ENCODE results near the gene TTC7B.

TTC7B gene

DNA sequence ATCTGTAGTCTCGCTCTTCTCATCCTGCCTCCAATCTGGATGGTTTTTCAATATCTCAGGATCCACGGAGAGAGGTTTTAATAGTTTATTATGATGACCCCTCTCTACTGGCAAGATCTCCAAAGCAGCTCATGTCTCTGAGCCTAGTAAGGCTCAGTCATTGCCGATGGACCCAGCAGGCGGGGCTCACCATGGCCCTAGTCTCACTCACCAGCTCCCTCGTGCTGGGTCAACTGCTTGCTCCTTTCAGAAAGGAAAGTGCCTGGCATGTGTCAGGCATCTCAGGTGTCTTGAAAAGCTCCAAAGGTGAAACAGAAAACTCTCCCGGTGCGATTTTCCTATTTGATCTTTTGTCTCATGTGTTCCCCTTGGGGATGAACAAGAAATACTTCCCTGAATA is 240.4 kb downstream of the TTC7B start:
- TF ChIP-seq GATA3 (IDR thresholded peaks at IDR 0.05; ENCODE audit: low read depth, low read length) (no peak), GATA2 (IDR thresholded peaks at IDR 0.05; ENCODE audit: low read depth, low read length) (no peak)

DNA sequence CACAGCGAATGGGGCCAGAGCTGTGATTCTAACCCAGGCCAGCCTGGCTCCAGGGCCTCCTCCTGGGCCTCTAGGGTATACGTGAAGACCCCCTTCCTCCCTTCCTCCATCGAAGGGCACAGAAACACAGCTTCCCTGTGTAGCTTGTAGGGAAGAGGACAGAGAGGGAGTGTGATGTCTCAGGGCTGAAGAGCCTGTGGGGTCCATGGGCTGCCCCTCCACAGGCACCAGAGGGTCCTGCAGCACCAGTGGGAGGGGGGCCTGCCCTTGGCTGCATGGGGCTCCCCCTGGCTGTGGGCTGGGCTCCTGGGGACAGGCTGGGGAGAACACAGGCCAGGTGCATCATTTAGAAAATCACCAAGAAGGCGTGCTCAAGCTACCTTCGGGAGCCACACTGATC is 240.9 kb downstream of the TTC7B start:
- TF ChIP-seq GATA3 (IDR thresholded peaks at IDR 0.05; ENCODE audit: low read depth, low read length) (no peak), GATA2 (IDR thresholded peaks at IDR 0.05; ENCODE audit: low read depth, low read length) (no peak)

- TF ChIP-seq GATA2 (IDR thresholded peaks at IDR 0.05; ENCODE audit: low read depth, low read length) (no peak), GATA3 (IDR thresholded peaks at IDR 0.05; ENCODE audit: low read depth, low read length) (no peak)
Observed at GRCh38 chr14:90574188-90575131, 241.8 kb downstream of the TTC7B start.

GRCh38 chr14:90573385-90574105 is 242.7 kb downstream of the TTC7B start:
- TF ChIP-seq GATA3 (IDR thresholded peaks at IDR 0.05; ENCODE audit: low read depth, low read length), result no peak
- TF ChIP-seq GATA2 (IDR thresholded peaks at IDR 0.05; ENCODE audit: low read depth, low read length), result no peak

DNA sequence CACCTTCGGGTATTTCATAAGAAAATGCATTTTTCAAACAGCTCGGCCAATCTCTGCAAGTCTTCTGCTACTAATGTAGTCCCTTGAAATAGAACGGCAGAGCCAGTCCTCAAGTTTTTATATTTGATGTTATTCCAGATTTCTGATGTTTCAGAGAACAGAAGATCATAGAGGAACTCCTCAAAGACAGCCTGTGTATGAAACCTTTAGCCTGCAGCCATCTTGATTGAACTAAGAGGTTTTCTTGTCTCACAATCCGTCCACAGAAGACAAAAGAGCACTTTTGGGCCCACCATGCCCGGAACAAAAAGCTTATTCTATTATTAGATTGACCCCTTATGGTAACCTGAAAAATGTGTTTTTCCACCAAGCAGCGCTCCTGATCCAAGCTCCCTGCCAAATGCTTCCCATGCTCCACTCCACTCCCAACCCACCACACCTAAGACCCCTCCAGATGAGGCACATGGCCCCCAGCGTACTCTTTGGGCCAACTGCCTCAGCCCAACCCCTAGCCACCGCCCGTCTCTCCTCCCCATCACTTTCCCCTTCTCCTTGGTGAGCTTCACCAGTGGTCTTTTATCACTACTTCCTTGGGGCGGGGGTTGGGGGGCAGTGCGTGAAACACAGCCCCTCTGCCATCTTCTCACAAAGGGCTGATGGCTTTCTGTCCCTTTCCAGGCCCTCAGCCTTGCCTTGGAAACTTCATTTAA is 243.6 kb downstream of the TTC7B start:
- TF ChIP-seq GATA2 (IDR thresholded peaks at IDR 0.05; ENCODE audit: low read depth, low read length) (no peak), GATA3 (IDR thresholded peaks at IDR 0.05; ENCODE audit: low read depth, low read length) (no peak)

DNA sequence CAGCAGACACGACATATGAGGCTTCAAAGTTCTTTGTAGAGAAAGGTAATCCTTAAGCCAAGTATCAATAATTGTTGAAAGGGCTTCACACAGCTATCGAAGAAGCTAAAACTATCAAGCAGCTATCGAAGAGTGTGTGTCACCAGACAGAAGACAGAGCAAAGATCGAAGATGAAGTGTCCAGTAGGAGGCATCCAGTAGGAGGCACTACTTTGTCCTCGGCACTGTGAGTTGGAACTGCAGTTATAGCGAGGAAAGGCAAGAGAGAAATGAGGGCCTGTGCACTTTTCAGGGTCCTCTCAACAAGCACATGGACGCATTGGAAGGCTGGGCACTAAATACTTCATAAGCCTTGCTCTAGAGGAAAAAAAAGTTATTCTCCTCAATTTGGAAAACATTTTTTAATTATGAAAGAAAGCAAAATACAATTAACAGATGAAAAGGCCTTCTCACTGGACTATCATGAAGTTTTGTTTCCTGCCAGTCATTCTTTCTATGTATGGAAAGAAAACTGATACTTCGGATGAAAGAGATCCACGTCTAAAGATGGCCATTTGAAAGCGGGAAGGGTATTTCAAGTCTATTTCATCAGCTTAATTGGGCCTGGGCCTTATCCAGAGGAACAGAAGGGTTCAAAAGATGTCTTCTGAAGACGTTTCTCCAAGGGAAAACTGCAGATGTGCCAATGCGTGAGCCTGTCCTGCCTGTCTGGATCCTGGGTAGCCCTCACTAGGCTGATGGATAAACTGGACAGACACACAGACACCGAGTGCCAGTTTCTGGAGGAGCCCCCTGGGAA is 244.9 kb downstream of the TTC7B start:
- TF ChIP-seq GATA3 (IDR thresholded peaks at IDR 0.05; ENCODE audit: low read depth, low read length), result no peak
- TF ChIP-seq GATA2 (IDR thresholded peaks at IDR 0.05; ENCODE audit: low read depth, low read length), result no peak

- TF ChIP-seq GATA3 (IDR thresholded peaks at IDR 0.05; ENCODE audit: low read depth, low read length) (no peak), GATA2 (IDR thresholded peaks at IDR 0.05; ENCODE audit: low read depth, low read length) (no peak)
Observed at GRCh38 chr14:90570461-90570860, 245.8 kb downstream of the TTC7B start.

GRCh38 chr14:90569606-90570387 is 246.4 kb downstream of the TTC7B start:
- TF ChIP-seq GATA3 (IDR thresholded peaks at IDR 0.05; ENCODE audit: low read depth, low read length) (no peak), GATA2 (IDR thresholded peaks at IDR 0.05; ENCODE audit: low read depth, low read length) (no peak)

DNA sequence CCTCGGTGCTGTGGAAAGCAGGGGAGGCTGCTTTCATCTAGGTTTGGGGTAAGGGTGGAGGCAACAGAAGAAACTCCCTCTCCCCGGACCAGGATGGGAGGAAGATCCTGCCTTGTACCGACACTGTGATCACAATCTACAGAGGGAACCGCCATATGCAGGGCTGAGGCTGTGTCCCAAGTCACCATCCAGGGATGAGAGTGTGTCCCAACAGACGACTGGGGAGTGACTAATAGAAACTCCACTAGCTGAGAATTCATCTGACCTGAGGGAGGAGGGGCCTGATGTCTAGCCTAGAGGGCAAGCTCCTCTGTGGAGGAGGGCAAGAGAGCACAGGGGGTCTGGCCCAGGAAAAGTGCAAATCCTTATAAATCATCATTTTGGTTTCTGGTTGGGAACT is 247.0 kb downstream of the TTC7B start:
- TF ChIP-seq GATA2 (IDR thresholded peaks at IDR 0.05; ENCODE audit: low read depth, low read length), result no peak
- no peak for TF ChIP-seq GATA3 (IDR thresholded peaks at IDR 0.05; ENCODE audit: low read depth, low read length)

DNA sequence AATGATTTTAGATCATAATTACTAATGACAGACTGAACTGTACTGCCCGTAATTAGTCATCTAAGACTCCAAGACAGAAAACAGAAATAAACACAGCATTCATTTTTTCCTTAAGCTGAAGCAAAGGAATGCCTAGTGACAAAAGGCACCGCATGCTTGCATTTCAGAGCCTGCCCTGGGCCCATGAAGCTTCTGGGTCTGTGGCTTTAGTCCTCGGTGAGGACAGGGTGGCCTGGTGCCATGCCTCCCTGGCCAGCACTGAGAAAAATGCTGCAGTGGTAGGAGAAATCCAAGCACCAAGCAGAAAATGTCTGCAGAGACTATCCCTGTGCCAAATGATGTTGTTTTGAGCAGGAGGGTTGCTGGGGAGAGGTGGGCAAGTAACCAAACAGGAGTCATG is 247.8 kb downstream of the TTC7B start:
- no peak for TF ChIP-seq GATA2 (IDR thresholded peaks at IDR 0.05; ENCODE audit: low read depth, low read length)
- no peak for TF ChIP-seq GATA3 (IDR thresholded peaks at IDR 0.05; ENCODE audit: low read depth, low read length)

GRCh38 chr14:90567991-90568390 is 248.2 kb downstream of the TTC7B start:
- TF ChIP-seq GATA3 (IDR thresholded peaks at IDR 0.05; ENCODE audit: low read depth, low read length) (no peak), GATA2 (IDR thresholded peaks at IDR 0.05; ENCODE audit: low read depth, low read length) (no peak)

DNA sequence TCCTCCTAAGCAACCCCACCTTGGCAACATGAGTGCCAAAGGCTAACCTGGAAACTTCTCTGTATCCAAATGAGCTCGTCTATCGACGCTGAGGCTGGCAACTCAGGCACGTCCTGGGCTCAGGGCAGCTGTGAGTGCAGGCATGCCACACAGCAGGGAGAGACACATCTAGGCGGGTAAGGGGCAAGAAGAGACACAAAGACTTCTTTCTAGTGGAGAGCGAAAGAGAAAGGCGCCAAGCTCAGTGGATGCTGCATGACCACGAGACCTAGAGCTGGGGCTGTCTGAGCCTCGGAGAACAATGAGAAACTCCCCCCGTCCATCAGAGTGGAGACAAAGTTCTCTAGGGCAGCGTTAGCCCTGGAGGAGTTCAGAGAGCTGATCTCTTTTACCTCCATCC is 249.0 kb downstream of the TTC7B start:
- TF ChIP-seq GATA2 (IDR thresholded peaks at IDR 0.05; ENCODE audit: low read depth, low read length), result no peak
- no peak for TF ChIP-seq GATA3 (IDR thresholded peaks at IDR 0.05; ENCODE audit: low read depth, low read length)

GRCh38 chr14:90566481-90566880 is 249.7 kb downstream of the TTC7B start:
- no peak for TF ChIP-seq GATA2 (IDR thresholded peaks at IDR 0.05; ENCODE audit: low read depth, low read length)
- no peak for TF ChIP-seq GATA3 (IDR thresholded peaks at IDR 0.05; ENCODE audit: low read depth, low read length)
